HG03108 (cell line): ENCODE results near the gene SLC39A11.
"Not testable (repeated sequence)": the region's sequence is repeated elsewhere in the genome, so short reads cannot be mapped to it uniquely, and the experiment has no call there.

Source experiments
- ATAC-seq: cut with Tn5 transposase; IDR thresholded peaks from one replicate; pipeline ENCODE4 v1.9.1; 2021; ENCODE audit warnings: moderate library complexity; ENCODE audit not compliant: unreplicated experiment

Gene SLC39A11

DNA sequence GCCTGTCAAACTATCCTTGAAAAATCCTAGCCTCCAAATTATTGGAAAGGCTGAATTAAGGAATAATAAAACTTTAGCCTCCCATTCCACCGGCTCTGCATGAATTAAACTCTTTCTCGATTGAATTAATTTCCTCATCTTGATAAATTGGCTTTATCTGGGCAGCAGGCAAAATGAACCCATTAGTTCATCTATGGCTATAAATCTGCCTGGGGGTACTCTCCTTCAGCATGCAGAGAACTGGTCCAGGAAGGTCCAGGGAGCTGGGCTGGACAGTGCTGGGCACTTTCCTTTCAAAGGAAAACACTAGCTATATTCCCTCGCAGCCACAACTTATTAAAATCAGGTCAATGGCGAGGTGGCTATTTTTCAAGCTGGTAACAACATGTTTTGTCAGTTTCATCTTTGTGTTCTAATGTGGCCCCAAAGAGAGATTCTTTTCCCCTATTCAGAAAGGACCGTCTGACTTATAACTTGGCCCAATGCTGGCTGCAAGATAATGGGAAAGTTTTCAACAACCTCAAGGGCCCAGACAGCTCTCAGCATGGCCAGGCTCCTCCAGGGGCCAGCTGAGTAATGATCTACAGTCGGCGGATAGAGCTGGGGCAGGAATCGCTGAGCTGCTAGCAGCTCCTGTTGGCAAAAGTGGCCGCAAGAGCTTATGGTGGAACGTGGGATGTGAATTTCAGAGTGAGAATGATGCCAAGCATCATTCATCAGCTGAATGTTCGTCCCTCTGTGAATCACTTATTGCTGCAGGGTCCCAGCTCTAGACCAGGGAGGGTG is 326.9 kb downstream of the SLC39A11 start:
- ATAC-seq = no peak

GRCh38 chr17:72764632-72765041 is 327.9 kb downstream of the SLC39A11 start:
- ATAC-seq = no peak

DNA sequence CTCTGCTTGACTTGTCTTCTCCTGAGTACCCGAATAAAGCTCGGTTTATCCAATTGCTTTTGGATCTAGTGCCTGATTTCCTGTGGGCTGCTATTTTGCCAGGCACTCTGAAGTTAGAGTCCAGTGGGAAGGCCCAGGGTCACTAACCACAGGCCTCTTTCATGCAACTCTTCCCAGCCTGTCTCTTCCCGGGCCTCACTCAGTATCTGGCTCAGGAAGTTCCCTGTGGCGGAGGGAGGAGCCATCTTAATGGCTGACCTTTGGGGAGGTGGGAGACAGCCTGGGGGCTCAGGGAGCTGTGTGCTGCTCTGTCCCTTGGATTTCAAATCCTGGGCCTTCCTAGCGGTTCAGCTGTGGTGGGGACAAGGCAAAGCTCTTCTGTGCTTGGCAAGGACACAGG is 328.5 kb downstream of the SLC39A11 start:
- ATAC-seq = no peak

- ATAC-seq = not testable (repeated sequence)
Observed at GRCh38 chr17:72761893-72762575, 330.5 kb downstream of the SLC39A11 start.

- ATAC-seq = no peak
Observed at GRCh38 chr17:72761431-72761830, 331.1 kb downstream of the SLC39A11 start.

DNA sequence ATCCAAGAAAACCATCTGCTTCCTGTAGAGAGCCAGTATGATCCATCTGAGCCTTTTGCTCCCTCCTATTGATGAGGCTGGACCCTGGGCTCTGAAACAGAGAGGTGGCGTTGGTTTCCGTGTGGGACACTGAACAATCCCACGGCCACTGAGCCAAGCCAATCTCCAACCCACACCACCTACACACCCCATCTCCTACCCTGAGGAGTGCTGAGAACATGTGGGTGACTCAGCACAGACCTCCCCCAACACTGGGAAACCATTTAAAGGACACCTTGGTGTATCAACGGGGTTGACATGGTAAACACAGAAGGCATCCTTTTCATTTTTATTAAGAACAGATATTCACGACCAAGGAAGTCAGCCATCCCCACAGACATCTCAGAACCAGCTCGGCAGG is 332.1 kb downstream of the SLC39A11 start:
- no peak for ATAC-seq

GRCh38 chr17:72759301-72759700 is 333.2 kb downstream of the SLC39A11 start:
- ATAC-seq = no peak

DNA sequence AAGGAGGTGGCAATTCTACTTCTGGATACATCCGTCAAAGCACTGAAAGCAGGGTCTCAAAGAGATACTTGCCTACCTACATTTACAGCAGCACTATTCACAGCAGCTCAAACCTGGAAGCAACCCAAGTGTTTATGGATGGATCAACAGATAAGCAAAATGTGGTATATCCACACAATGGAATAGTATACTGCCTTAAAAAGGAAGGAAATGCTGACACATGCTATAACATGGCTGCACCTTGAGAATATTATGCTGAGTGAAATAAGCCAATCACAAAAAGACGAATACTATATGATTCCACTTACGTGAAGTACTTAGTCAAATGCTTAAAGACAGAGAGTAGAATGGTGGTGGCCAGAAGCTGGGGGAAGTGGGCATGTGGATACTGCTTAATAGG is 336.2 kb downstream of the SLC39A11 start:
- no peak for ATAC-seq

GRCh38 chr17:72754513-72754912 is 338.0 kb downstream of the SLC39A11 start:
- ATAC-seq = no peak

- no peak for ATAC-seq
Observed at GRCh38 chr17:72751746-72752145, 340.7 kb downstream of the SLC39A11 start.

- no peak for ATAC-seq
Observed at GRCh38 chr17:72749119-72749572, 343.3 kb downstream of the SLC39A11 start.

- ATAC-seq = no peak
Observed at GRCh38 chr17:72747501-72747900, 345.0 kb downstream of the SLC39A11 start.

DNA sequence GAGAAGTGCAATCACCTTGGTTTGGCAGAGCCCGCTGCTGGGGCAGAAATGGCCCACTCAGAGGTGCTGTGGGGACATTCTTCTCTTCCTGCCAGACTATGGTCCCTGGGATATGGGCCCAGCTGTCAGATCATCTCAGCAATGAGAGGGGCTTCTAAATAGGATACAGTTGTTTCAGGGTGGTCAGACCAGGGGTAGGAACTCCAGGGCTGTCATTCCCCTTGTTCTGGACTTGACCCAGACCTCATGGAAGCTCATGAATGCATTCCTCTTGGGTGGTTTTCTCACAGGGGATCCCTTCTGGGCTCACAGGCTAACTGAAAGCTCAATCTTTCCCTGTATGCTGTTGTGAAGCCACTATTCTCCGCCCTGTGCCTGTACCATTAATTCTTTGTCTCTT is 347.2 kb downstream of the SLC39A11 start:
- no peak for ATAC-seq

DNA sequence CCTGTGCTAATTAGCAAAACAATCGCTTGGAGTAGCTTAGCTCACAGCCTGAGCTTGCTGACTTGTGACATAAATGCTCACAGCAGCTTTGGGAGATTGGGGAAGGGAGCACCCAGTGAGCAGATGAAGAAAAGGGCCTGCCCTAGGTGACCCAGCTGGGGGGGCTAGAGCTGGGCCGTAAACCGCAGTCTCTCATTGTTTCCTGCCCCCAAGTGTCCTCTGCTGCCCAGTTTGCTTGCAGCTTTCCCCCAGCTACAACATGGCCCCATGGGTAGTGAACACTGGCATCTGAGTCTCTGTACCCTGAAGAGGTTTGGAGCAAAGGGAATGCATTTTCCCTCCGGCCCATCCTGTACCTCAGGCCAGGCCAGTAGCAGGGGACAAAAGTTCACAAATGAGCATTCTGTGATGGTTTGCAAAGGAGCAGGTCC is 349.4 kb downstream of the SLC39A11 start:
- no peak for ATAC-seq

GRCh38 chr17:72737151-72737690 is 355.3 kb downstream of the SLC39A11 start:
- ATAC-seq = no peak

GRCh38 chr17:72735592-72735991 is 356.9 kb downstream of the SLC39A11 start:
- ATAC-seq = no peak

- ATAC-seq = no peak
Observed at GRCh38 chr17:72735048-72735447, 357.4 kb downstream of the SLC39A11 start.

DNA sequence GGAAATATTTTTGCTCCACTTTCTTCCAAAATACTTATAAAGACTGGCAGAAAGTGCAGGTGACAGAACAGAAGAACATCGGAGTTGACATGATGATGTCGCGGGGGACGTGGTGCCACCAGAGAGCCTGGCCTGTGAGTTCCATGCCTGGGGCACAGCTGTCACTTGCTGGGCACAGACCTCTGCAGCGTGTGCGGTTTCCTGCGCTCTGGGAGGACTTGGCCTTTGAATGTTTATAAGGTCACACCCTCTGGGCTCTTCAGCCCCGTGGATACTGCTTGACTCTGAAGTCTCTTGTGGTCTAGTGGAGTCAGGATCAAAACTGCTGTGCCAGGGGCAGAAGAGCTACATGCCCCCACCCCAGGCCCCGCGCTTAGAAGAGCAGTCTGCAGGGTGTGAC is 357.9 kb downstream of the SLC39A11 start:
- ATAC-seq = no peak

DNA sequence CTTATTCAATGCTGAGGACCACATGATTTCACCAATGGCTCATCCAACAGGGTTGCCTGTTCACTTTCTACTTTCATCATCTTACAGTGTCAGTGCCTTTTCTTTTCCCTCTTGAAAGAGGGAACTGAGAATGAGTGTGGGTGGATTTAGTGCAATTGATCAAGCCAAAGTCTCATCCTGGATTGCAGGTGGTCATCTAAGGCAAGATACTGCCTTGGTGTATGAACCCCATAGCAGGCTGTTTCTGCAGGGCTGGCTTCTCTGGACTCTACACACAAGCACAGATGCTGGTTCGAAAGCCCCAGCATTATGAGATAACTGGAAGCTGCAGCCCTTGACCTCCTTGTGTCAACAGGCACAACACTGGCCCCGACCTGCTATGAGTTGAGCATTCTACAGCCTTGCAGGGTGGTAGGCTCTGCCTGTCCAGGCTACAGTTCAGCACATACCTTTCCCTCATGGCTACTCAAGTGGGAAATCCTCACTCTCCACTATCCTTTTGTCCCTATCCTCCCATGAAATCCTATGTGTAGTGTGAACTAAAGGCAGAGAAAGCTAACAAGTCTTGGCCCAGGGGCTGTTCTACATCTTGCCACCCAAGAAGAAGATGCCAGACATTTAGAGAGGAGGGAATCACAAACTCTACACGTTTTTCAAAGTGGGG is 358.7 kb downstream of the SLC39A11 start:
- ATAC-seq = no peak

DNA sequence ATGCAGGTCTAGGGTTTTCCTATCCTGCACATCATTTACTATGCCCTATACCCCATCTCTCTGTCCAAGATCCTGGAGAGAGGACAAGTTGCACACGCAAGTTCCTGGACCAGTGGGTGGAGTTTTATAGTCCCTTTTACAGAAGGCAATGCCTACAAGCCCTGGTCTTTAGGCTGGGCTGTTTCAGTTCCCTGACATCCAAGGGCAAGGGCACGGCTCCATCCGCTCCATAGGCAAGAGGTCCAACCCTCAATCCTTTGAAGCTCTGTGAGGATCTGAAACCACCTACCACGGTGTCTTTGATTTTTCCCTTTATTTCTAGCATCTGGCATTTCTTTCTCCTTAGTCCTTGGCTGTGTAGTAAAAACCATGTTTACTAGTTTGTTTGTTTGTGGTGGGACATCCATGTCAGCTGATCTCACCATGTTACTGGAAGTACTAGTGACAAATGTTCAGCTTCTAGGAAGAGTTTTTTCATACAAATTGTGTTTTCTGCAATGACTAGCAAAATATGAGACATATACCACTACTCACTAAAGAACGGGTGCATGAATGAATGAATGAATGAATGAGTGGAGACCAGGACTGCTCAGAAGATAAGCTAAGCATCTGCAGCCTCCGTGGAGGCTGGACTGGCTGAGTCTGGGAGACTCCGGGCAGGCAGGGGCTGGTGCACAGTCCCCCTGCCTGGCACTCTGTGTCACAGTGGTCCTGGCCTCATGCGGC is 359.4 kb downstream of the SLC39A11 start:
- no peak for ATAC-seq

DNA sequence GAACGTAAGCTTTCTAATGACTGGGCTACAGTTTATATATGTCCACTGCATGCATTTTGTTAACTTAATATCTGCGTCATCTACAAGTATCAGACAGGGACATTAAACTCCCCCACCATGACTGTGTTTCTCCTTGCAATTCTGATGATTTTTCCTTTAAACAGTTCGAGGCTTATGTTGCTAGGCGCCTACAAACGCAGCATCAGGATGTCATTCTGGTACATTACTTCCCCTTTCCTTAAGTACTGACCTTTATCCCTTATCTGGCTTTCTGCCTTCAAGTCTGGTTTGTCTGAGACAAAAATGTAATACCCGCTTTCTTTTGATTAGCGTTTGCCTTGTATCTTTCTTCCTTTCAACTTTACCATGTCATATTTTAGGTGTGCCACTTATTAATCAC is 362.4 kb downstream of the SLC39A11 start:
- no peak for ATAC-seq
